Trophoblast cell (in vitro differentiated cells and primary cell): Measurements from ENCODE around the gene PGRMC2.

Experiments used
- DNase-seq, 2 donors: peaks; one replicate each; pipeline ENCODE4 v3.0.0-alpha.2; 2016
- H2AFZ ChIP-seq: 2 replicates; pipeline ENCODE4 v1.6.1; 2013; ENCODE audit warnings: low read length, moderate library complexity, mild to moderate bottlenecking; ENCODE audit not compliant: insufficient read depth, poor library complexity
- H2AK5ac ChIP-seq: 2 replicates; pipeline ENCODE4 v1.6.1; 2013; ENCODE audit warnings: mild to moderate bottlenecking, low read length
- H2BK120ac ChIP-seq: 2 replicates; pipeline ENCODE4 v1.6.1; 2013; ENCODE audit warnings: low read length, mild to moderate bottlenecking, moderate library complexity; ENCODE audit not compliant: insufficient read depth, poor library complexity
- H2BK12ac ChIP-seq: 2 replicates; pipeline ENCODE4 v1.6.1; 2013; ENCODE audit warnings: mild to moderate bottlenecking, low read length, moderate library complexity
- H2BK5ac ChIP-seq: 2 replicates; pipeline ENCODE4 v1.6.1; 2013; ENCODE audit warnings: low read length, low read depth, moderate library complexity, mild to moderate bottlenecking; ENCODE audit not compliant: poor library complexity
- H3K14ac ChIP-seq: 2 replicates; pipeline ENCODE4 v1.6.1; 2013; ENCODE audit warnings: mild to moderate bottlenecking, low read length
- H3K18ac ChIP-seq: 2 replicates; pipeline ENCODE4 v1.6.1; 2013; ENCODE audit warnings: mild to moderate bottlenecking, low read length
- H3K23ac ChIP-seq: 2 replicates; pipeline ENCODE4 v1.6.1; 2013; ENCODE audit warnings: low read length
- H3K27ac ChIP-seq: 2 replicates; pipeline ENCODE4 v1.5.1; 2013; ENCODE audit warnings: low read depth, mild to moderate bottlenecking, inconsistent platforms, low read length, moderate library complexity
- H3K27me3 ChIP-seq: 2 replicates; pipeline ENCODE4 v1.6.1; 2013; ENCODE audit warnings: inconsistent platforms, mild to moderate bottlenecking, low read length, moderate library complexity; ENCODE audit not compliant: insufficient read depth
- H3K36me3 ChIP-seq, 2 experiments: 1 replicate in 1 of 2; 2 replicates in 1 of 2; pipeline ENCODE4 v1.6.1; 2013; ENCODE audit warnings: low read length in 2 of 2, mild to moderate bottlenecking in 2 of 2, moderate library complexity in 1 of 2; ENCODE audit not compliant: insufficient read depth in 2 of 2, control insufficient read depth in 1 of 2
- H3K4ac ChIP-seq: 2 replicates; pipeline ENCODE4 v1.6.1; 2013; ENCODE audit warnings: low read depth, mild to moderate bottlenecking, low read length, moderate library complexity
- H3K4me1 ChIP-seq, 2 experiments: 1 replicate in 1 of 2; 2 replicates in 1 of 2; pipeline ENCODE4 v1.6.1; 2013; ENCODE audit warnings: low read length in 2 of 2, mild to moderate bottlenecking in 2 of 2, moderate library complexity in 1 of 2; ENCODE audit not compliant: insufficient read depth in 2 of 2, control insufficient read depth in 1 of 2
- H3K4me2 ChIP-seq: 2 replicates; pipeline ENCODE4 v1.6.1; 2013; ENCODE audit warnings: inconsistent platforms, mild to moderate bottlenecking, low read length, moderate library complexity
- H3K4me3 ChIP-seq: 2 replicates; pipeline ENCODE4 v1.5.1; 2013; ENCODE audit warnings: mild to moderate bottlenecking, low read depth, low read length, inconsistent platforms
- H3K79me1 ChIP-seq: one replicate; pipeline ENCODE4 v1.6.1; 2013; ENCODE audit warnings: low read length
- H3K79me2 ChIP-seq: 2 replicates; pipeline ENCODE4 v1.6.1; 2013; ENCODE audit warnings: low read length, mild to moderate bottlenecking; ENCODE audit not compliant: control insufficient read depth, insufficient read depth, poor library complexity
- H3K9ac ChIP-seq: 2 replicates; pipeline ENCODE4 v1.6.1; 2013; ENCODE audit warnings: mild to moderate bottlenecking, low read length
- H3K9me3 ChIP-seq: 2 replicates; pipeline ENCODE4 v1.6.1; 2013; ENCODE audit warnings: low read depth, mild to moderate bottlenecking, control low read depth, inconsistent platforms, low read length; ENCODE audit not compliant: insufficient read depth
- H4K12ac ChIP-seq: 2 replicates; pipeline ENCODE4 v1.6.1; 2013; ENCODE audit warnings: low read depth, mild to moderate bottlenecking, low read length, moderate library complexity
- H4K8ac ChIP-seq: 2 replicates; pipeline ENCODE4 v1.6.1; 2013; ENCODE audit warnings: low read depth, mild to moderate bottlenecking, low read length, moderate library complexity
- H4K91ac ChIP-seq: one replicate; pipeline ENCODE4 v1.6.1; 2013; ENCODE audit warnings: low read depth, mild to moderate bottlenecking, low read length, moderate library complexity
- WGBS: extraction: QIAGEN DNeasy Blood & Tissue Kit; methylation state at CpG from one replicate; pipeline ENCODE4 v1.1.7; 2013; ENCODE audit warnings: missing lambda C conversion rate; ENCODE audit not compliant: insufficient read length, insufficient coverage; ENCODE audit errors: extremely low coverage; 5-methylcytosine and 5-hydroxymethylcytosine counted together

PGRMC2 gene

DNA sequence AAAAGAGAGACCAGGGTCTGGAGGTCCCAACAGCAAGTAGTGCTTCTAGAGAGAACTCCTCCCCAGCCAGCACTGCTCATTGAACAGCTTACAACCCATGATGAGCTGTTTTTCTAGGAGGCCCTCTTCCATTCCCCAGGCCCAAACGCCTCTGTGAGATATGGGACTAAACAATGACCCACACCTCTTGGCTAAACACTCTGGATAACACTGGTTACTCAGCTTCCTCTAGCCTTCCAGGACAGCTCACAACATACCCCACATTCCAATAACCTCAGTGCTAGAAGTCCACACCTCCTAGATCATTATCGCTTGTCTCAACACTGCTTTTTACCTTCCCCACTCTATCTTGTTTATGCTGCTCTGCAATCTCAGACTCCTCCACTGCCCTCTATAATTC, 35.4 kb upstream of the PGRMC2 start:
- Histone ChIP-seq H3K9me3 (no peaks in the 10 kb centered on the region), H3K36me3 (no peaks in the 10 kb centered on the region), H3K4me1 (peaks cover 12 to 15% of the 10 kb centered on the region in 2 experiments), H3K9ac (no peak overlapping the region), H2AK5ac (peak overlapping the region; percentile 26), H2BK120ac (peak overlapping the region; percentile 98), H2BK12ac (peak overlapping the region; percentile 75), H3K79me2 (peaks cover 4% of the 10 kb centered on the region), H3K23ac (no peak overlapping the region), H4K8ac (peak overlapping the region; percentile 72), H3K18ac (peak overlapping the region; percentile 50), H3K4me2 (peak overlapping the region; percentile 41), H3K4me3 (no peak overlapping the region), H3K4ac (peak overlapping the region; percentile 5), H4K91ac (peak overlapping the region; percentile 97), H3K79me1 (peaks cover 29% of the 10 kb centered on the region), H2BK5ac (peak overlapping the region; percentile 97), H2AFZ (peak overlapping the region; percentile 42), H3K27ac (peak overlapping the region; percentile 100), H4K12ac (peak overlapping the region; percentile 13), H3K27me3 (no peaks in the 10 kb centered on the region), H3K14ac (peak overlapping the region; percentile 66)
- WGBS = no CpG with 5 or more reads among the region's 2 CpGs
- peak; percentile 86 to 94 for DNase-seq

DNA sequence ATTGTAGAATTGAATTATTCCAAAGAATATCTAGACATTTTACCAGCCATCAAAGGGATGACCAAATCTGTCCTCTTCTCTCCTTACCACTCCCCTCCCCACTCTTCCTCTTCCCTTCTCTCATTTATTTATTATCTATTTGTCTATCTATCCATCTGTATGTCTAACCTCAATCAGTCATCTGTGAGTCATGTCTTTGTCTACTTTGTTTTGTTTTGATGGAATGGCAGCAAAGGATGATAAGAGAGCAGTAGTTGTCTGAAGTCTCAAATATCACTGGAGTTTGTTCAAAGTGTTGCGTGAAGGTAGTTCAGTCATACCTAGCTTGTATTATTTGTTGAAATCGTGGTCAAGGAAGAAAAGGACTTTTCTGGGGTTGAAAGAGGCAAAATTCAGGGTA, 34.7 kb upstream of the PGRMC2 start:
- peak overlapping the region; percentile 98 for H2BK120ac ChIP-seq
- H3K79me2 ChIP-seq = peaks cover 4% of the 10 kb centered on the region
- no peak overlapping the region for H2BK12ac ChIP-seq
- H4K8ac ChIP-seq = no peak overlapping the region
- H3K9ac ChIP-seq = no peak overlapping the region
- no peaks in the 10 kb centered on the region for H3K36me3 ChIP-seq
- H2BK5ac ChIP-seq = no peak overlapping the region
- no peak overlapping the region for H3K4me3 ChIP-seq
- no peak overlapping the region for H3K23ac ChIP-seq
- peak; percentile 12 to 85 for DNase-seq
- no peak overlapping the region for H3K14ac ChIP-seq
- H3K79me1 ChIP-seq = peaks cover 28% of the 10 kb centered on the region
- no peak overlapping the region for H2AK5ac ChIP-seq
- H3K4me1 ChIP-seq = peaks cover 12 to 14% of the 10 kb centered on the region in 2 experiments
- no peak overlapping the region for H3K4me2 ChIP-seq
- no peak overlapping the region for H3K18ac ChIP-seq
- H4K91ac ChIP-seq = no peak overlapping the region
- H2AFZ ChIP-seq = no peak overlapping the region
- no peak overlapping the region for H3K4ac ChIP-seq
- H4K12ac ChIP-seq = no peak overlapping the region
- no peaks in the 10 kb centered on the region for H3K9me3 ChIP-seq
- peak overlapping the region; percentile 100 for H3K27ac ChIP-seq
- H3K27me3 ChIP-seq = no peaks in the 10 kb centered on the region
- no CpG with 5 or more reads among the region's 2 CpGs for WGBS

DNA sequence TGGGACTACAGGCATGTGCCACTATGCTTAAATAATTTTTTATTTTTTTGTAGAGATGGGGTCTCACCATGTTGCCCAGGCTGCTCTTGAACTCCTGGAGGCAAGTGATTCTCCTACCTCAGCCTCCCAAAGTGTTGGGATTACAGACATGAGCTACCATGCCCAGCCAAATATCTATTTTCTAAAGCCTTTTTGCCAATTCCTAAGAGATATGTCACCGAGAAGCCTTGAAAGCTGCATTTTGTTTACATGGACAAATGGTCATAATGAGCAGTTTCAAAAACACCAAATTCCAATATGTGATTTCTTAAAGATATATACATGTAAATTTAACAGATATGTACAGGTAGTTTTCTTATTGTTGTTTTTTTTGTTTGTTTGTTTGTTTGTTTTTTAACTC, 33.0 kb upstream of the PGRMC2 start:
- H3K4ac ChIP-seq = no peak overlapping the region
- no peaks in the 10 kb centered on the region for H3K36me3 ChIP-seq
- no peak overlapping the region for H2AFZ ChIP-seq
- no peak overlapping the region for H3K23ac ChIP-seq
- H4K91ac ChIP-seq = peak overlapping the region; percentile 74
- no peak overlapping the region for H3K27ac ChIP-seq
- no peaks in the 10 kb centered on the region for H3K27me3 ChIP-seq
- H3K79me2 ChIP-seq = peaks cover 4% of the 10 kb centered on the region
- H4K8ac ChIP-seq = no peak overlapping the region
- peak overlapping the region; percentile 89 for H2BK12ac ChIP-seq
- no peak overlapping the region for H3K4me2 ChIP-seq
- no peak overlapping the region for H3K4me3 ChIP-seq
- peaks cover 23% of the 10 kb centered on the region for H3K79me1 ChIP-seq
- no peak overlapping the region for H4K12ac ChIP-seq
- no peak overlapping the region for H3K14ac ChIP-seq
- H2BK120ac ChIP-seq = peak overlapping the region; percentile 79
- peak overlapping the region; percentile 72 for H2AK5ac ChIP-seq
- peak in 1 of 2 donors; percentile 27 for DNase-seq
- no peak overlapping the region for H3K9ac ChIP-seq
- H3K9me3 ChIP-seq = no peaks in the 10 kb centered on the region
- no peak overlapping the region for H2BK5ac ChIP-seq
- H3K4me1 ChIP-seq = peaks cover 8 to 11% of the 10 kb centered on the region in 2 experiments
- no CpG with 5 or more reads among the region's 1 CpG for WGBS
- H3K18ac ChIP-seq = no peak overlapping the region

DNA sequence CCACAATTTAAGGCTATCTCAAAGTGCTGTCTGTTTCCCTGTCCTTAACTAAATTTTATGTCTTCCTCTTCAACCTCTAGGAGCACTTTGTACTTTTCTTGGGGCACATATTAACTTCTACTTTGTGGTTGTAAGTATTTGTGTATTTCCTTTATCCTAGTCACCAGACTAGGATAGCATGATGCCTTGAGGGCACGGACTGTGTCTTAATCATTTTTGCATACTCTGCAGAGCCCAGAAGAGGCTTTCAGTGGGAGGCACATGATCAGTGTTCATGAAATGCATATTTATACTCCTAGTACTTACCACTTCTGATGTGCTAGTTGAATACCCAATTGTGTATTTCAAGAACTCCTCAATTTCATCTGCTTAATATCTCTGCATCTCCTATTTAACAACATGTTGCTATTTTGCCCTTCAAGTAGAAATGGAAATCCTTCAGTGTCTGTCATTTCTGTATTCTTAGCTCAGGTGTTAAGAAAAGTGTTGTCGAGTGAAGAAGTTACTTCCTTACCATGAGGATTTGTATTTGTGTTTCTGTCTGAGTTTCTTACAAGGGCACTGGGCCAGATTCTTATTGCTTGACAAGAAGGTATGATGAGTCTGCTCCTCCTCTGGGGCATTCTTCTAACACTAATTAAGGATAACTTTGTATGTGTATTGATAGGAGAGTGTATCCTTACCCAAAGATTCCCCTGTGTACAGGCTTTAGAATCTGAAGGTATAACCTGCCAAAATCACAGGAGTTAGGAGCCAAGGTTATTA, 28.3 kb upstream of the PGRMC2 start:
- Histone ChIP-seq H3K79me1 (peaks cover 6% of the 10 kb centered on the region), H4K8ac (no peak overlapping the region), H3K9me3 (no peaks in the 10 kb centered on the region), H3K36me3 (no peaks in the 10 kb centered on the region), H3K4ac (no peak overlapping the region), H3K4me3 (no peak overlapping the region), H3K23ac (no peak overlapping the region), H2BK12ac (no peak overlapping the region), H3K79me2 (peaks cover 1% of the 10 kb centered on the region), H4K12ac (no peak overlapping the region), H2AFZ (no peak overlapping the region), H3K4me1 (peaks cover 0 to 2% of the 10 kb centered on the region in 2 experiments), H2BK5ac (no peak overlapping the region), H3K27ac (no peak overlapping the region), H4K91ac (no peak overlapping the region), H3K4me2 (no peak overlapping the region), H3K14ac (no peak overlapping the region), H3K18ac (no peak overlapping the region), H3K27me3 (no peaks in the 10 kb centered on the region), H2AK5ac (no peak overlapping the region), H2BK120ac (no peak overlapping the region), H3K9ac (no peak overlapping the region)
- no peak for DNase-seq
- WGBS = no CpG with 5 or more reads among the region's 2 CpGs
